GM21390 (cell line): Measurements from ENCODE around the gene TRIM46.
"Not testable (repeated sequence)": the region's sequence is repeated elsewhere in the genome, so short reads cannot be mapped to it uniquely, and the experiment has no call there.

Experiments
- ATAC-seq: cut with Tn5 transposase; IDR thresholded peaks from one replicate; pipeline ENCODE4 v1.9.1; 2021; ENCODE audit not compliant: unreplicated experiment

The TRIM46 gene

GRCh38 chr1:155202731-155203515 is 29.3 kb downstream of the TRIM46 start:
- ATAC-seq: no peak

DNA sequence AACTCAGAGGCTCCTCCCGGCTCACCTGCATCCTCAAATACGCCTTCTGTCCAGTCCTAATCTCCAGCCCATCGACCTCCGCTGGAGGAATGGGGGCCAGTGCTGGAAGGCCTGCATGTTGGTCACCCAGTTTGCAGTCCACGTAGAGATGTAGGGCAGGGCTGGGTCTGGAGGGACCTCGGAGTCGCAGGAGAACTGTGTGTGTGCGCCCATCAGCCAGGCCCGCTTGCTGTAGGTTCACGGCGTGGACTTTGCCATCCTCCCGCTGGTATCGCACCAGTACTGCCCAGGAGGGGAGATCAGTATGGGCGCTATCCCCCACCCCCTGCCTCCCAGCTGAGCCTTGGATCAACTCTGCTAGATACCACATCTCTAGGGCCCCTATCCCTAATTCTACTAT is 31.4 kb downstream of the TRIM46 start:
- no peak for ATAC-seq

GRCh38 chr1:155205969-155206593 is 32.4 kb downstream of the TRIM46 start:
- no peak for ATAC-seq

- ATAC-seq: no peak
Measured at GRCh38 chr1:155206891-155207805, 33.5 kb downstream of the TRIM46 start.

DNA sequence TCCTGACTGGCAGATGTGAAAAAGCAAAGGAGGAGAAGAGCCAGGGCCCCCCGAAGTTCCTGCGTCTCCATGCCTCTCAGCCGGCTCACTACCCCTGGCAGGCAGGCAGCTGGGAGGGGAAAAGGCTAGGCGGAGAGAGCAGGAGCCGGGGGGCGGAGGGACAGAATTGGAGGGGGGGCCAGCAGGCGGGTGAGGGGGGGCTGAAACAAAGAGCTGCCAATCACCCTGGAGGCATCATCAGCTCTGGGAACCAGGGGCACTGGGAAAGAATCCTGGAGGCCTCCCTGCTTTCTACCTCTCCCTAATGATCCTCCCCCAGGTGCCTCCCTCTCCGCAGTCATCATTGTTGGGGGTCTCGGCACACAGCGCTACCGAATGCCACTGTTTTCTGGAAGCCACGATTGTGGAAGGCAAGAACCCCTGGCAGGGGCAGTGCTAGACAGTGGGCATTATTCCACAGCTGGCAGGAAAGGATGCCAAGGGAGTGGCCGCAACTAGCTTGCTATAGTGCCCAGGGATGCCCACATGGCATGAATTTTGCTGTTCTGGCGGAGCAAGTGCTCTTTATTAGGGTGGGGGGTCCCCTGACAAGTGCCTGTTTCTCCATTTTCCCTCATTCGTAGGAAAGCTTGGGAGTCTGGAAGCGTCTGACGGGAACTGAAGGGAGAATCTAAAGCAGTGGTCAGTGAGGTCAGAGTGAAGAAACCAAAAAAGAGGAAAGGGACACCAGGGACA is 34.3 kb downstream of the TRIM46 start, which contains the start of gene THBS3:
Gene THBS3 (minus strand): TSS at position 92 of the 735 bp plus-strand sequence. CDS start 21 bp downstream, at position 71.
- ATAC-seq: no peak

DNA sequence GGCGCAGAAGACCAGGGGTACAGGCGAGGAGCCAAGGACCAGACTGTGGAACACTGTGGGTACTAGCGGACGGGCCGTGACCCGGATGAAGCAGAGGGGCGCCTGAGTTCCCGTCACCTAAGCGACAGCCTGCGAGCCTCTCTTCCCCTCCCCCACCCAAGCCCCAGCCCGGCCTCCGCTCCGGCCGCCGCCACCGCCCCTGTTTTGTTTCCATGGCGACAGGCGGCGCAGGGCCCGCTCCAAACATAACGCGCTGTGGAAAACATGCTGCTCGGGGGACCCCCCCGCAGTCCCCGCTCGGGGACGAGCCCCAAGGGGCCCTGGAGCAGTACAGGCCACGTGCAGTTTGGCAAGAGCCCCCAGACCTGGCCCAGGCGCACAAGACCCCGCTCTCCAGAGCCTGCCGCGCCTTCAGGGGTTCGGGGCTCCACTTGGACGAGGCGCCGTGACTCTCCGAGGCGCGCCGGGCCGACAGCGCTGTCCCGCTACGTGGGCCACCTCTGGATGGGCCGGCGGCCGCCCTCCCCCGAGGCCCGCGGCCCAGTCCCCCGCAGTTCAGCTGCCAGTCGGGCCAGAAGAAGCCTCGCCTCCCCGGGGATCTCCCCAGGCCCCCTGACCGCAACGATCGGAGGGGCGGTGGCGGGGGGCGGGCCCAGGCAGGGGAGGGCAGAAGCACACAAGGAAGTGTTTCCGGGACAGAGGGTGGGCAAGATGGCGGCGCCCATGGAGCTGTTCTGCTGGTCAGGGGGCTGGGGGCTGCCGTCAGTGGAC is 35.1 kb downstream of the TRIM46 start, which contains the start of gene MTX1:
Gene MTX1 (plus strand): TSS at position 155 of the 771 bp plus-strand sequence. CDS start 110 bp downstream, at position 265.
- ATAC-seq: peak; percentile 72

DNA sequence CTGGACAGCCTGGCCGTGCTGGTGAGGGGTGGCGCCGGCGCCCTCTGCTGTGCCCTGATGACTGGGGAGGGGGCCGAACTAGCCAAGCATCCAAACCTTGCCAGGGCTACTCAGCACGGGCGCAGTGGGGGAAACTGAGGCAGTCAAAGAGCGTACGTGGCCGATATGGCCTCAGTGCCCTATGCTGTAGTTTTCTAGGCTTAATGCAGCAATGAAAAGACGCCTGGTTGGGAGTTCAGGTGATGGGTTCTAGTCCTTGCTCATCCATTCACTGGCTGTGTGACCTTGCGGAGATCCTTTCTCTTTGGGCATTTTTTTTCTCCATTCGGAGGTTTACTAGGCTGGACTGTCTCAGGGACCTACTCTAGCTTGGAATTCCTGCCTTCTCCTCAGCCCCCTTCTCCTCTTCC is 35.7 kb downstream of the TRIM46 start:
- no peak for ATAC-seq

DNA sequence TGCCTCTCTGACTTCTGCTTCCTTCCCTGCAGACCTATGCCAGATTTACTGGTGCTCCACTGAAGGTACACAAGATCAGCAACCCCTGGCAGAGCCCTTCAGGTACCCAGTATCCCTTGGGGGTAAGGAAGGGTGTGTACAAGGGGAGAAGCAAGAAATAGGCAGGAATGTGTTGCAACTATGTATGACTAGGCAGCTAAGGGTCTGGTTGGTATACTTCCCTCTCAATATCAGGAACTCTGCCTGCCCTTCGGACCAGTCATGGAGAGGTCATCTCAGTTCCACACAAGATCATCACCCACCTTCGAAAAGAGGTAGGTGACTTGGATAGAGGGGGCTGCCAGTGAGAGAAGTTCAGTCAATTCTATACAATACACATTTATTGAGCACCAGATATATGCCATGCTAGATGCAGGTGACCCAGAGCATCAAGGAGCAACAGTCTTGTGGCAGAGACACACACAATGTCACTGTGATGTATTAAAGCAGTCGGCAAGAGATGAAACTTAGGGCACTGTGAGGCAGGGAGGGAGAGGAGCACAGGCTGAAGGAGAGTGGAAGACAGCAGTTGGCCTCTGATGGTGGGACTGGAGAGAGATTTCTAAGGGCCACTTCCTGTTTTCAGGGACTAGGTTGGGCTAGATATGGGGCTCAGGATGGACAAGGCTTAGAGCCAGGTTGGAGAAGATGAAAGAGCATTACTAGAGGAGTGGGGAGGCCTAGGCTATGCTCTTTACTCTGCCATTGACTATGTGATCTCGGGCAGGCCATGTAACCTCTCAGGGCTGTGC is 36.9 kb downstream of the TRIM46 start:
- no peak for ATAC-seq

DNA sequence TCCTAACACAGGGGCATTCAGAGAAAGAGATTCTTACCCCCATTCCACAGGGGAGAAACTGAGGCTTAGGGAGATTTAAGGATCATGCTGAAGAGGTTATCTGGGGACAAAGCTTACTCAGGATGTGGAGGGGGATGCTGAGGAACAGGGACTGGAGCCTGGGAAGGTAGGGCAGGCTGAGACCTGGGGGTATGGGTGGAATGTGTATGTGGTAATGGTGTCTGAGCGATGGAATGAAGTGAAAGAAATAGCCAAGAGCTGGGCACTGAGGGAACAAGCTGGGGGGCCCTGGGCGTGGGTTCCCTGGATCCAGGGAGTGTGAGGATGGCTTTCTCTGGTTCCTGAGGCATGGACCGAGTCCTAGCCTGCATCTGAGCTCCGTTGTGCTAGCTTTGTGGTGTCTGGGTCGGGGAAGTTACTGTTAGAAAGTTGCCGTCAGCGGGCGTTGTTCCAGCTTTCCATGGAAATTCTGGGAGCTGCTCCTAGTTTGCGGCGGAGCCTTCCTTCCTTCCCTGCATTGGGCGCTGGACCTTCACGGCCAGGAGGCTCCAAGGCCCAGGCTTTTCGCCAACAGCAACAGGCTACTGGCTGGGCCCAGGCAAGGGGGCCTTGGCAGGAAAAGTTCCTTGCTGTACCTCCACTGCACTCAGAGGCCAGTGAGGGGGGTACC is 37.9 kb downstream of the TRIM46 start:
- ATAC-seq: not testable (repeated sequence)

DNA sequence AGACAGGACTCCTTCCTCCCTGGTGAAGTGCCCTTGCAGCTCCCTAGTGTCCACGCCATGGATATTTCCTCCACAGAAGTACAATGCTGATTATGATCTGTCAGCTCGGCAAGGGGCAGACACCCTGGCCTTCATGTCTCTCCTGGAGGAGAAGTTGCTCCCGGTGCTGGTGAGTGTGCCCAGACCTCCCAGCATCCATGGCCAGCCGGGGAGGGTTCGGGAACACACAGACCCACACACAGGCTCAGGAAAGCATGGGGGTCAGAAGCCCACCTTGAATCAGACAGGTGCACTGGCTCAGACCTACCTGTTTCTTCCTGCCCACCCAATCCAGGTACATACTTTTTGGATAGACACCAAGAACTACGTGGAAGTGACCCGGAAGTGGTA is 38.4 kb downstream of the TRIM46 start:
- ATAC-seq: not testable (repeated sequence)

DNA sequence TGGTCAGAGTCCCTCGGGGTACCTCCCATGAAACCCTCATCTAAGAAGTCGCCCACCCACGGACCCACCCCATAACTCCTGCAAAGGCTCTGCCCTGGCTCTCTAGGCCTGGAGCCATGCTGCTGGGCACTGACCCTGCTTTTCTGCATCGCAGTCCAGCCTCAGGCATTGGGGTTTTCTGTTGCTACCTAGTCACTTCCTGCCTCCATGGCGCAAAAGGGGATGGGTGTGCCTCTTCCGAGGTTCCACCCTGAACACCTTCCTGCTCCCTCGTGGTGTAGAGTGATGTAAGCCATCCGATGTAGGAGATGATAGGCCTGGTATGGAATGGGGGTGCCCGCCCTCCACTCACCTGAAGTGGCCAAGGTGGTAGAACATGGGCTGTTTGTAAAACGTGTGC is 41.1 kb downstream of the TRIM46 start:
- not testable (repeated sequence) for ATAC-seq

- no peak for ATAC-seq
Measured at GRCh38 chr1:155218854-155219591, 45.4 kb downstream of the TRIM46 start.

DNA sequence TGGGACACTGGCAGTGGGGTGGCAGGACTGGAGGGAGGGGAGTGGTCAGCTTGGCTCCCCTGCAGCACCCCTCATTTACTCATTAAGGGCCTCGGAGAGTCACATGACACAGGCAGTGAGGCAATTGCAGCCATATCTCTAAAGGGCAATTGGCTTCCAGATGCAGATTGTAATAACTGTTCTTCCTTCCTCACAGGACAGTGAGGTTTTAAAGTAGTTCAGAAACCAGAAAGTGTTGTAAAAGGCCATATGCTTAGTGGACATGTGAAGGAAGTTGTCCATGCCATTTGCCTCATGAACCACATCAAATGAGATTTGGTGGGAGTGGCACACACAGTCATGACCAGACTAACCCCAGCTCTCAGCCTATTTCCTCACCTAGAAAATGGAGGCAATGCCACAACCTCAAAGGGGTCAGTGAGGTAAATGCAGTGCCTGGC is 46.0 kb downstream of the TRIM46 start:
- no peak for ATAC-seq

DNA sequence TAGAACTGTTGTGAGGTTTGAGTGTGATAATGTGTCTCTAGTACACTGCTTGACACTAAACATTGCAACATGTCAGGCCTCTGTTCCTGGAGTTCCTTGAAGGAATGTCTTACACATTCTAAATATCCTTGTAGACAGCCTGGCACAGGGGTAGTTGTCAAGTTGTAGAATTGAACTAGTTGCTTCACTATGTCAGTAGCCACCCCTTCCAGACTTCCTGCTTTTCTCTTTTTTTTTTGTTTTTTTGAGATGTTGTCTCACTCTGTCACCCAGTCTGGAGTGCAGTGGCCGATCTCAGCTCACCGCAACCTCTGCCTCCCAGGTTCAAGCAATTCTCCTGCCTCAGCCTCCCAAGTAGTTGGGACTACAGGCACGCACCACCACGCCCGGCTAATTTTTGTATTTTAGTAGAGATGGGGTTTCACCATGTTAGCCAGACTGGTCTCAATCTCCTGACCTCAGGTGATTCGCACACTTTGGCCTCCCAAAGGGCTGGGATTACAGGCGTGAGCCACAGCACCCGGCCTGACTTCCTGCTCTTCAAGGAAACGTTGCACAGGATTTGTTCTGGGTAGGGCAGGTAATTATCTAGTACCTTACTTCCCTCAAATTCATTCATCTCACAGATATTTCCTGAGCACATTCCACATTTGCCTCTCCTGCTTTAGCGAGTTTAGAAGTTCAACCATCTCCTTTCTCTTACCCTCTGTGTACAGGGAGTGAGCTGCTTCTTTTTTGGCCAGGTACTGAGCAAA is 46.7 kb downstream of the TRIM46 start:
- ATAC-seq: not testable (repeated sequence)

DNA sequence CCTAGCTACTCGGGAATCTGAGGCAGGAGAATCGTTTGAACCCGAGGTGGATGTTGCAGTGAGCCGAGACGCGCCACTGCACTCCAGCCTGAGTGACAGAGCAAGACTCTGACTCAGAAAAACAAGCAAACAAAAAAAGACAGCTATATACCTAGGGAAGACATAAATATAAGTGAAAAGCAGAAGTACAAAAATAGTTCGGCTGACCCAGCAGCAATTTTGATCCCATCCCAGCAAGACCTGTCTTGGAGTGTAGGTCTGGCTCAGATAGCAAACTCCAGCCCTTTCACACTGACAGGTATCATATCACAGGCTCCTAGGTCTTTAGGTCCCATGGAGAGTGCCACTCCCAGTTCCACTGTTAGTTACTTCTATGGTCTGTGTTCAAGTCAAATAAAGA is 49.4 kb downstream of the TRIM46 start:
- no peak for ATAC-seq

- not testable (repeated sequence) for ATAC-seq
Measured at GRCh38 chr1:155225404-155225759, 51.7 kb downstream of the TRIM46 start.
